ENCODE measurements around the gene SPNS1.

Gene SPNS1

DNA sequence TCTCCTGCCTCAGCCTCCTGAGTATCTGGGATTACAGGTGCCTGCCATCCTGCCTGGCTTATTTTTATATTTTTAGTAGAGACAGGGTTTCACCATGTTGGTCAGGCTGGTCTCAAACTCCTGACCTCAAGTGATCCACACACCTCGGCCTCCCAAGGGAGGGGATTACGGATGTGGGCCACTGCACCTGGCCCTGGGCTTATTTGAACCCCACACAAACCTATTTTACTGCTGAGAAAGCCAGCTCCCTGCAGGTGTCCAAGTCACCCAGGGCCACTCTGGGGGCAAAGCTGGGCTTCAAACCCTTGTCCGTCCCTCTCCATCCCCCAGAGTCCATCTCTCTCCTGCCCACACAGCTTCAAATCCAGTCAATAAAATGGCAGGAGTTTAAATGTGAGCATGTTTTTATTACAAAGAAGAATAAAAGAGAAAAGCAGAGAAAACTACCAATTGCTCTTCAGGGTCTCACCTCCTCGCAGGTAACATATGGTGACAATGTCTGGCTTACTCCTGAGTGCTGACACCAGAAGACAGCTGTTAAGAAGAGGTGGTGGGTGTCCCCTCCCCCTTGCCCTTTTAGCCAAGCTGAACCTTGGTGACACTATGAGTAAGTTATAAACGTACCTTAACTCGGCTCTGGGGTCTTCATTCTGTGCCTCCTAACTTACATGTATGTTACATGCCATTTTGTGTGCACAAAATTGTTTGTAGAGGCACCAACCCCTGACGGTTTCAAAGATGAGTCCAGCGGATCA, 55.7 kb downstream of the SPNS1 start:
- no peak for FAIRE-seq

All from islet of Langerhans (tissue), 1 donor.